Suppressor macrophage (primary cell): ENCODE results near the gene LRIG1.

Experiments used
- DNase-seq, 4 experiments: peaks; one replicate each; pipeline ENCODE4 v3.0.0-alpha.2; 2020 to 2022

Gene LRIG1

GRCh38 chr3:66400411-66401156 lies 100.2 kb downstream of the LRIG1 start:
- DNase-seq, result no peak

- DNase-seq, result no peak
Observed at GRCh38 chr3:66399529-66400232, 101.1 kb downstream of the LRIG1 start.

GRCh38 chr3:66398228-66399025 lies 102.4 kb downstream of the LRIG1 start:
- DNase-seq, result no peak

GRCh38 chr3:66397745-66398144 lies 103.1 kb downstream of the LRIG1 start:
- DNase-seq, result peak; percentile 14 to 61 (median 58)

- no peak for DNase-seq
Observed at GRCh38 chr3:66396888-66397287, 103.9 kb downstream of the LRIG1 start.

- DNase-seq, result no peak
Observed at GRCh38 chr3:66396161-66396760, 104.6 kb downstream of the LRIG1 start.

GRCh38 chr3:66395635-66396034 lies 105.2 kb downstream of the LRIG1 start:
- no peak for DNase-seq

- no peak for DNase-seq
Observed at GRCh38 chr3:66394753-66395249, 106.0 kb downstream of the LRIG1 start.

GRCh38 chr3:66394019-66394752 lies 106.6 kb downstream of the LRIG1 start:
- no peak for DNase-seq

GRCh38 chr3:66393333-66394005 lies 107.4 kb downstream of the LRIG1 start:
- no peak for DNase-seq

- DNase-seq, result no peak
Observed at GRCh38 chr3:66392966-66393332, 107.9 kb downstream of the LRIG1 start.

GRCh38 chr3:66392512-66392911 lies 108.3 kb downstream of the LRIG1 start:
- DNase-seq, result no peak

GRCh38 chr3:66390013-66390412 lies 110.8 kb downstream of the LRIG1 start:
- peak in 2 of 4 experiments; percentile 19 to 40 for DNase-seq

GRCh38 chr3:66386925-66387650 lies 113.7 kb downstream of the LRIG1 start:
- DNase-seq, result no peak

- no peak for DNase-seq
Observed at GRCh38 chr3:66386011-66386924, 114.6 kb downstream of the LRIG1 start.

GRCh38 chr3:66385066-66385465 lies 115.8 kb downstream of the LRIG1 start:
- DNase-seq, result no peak

- no peak for DNase-seq
Observed at GRCh38 chr3:66383998-66384745, 116.7 kb downstream of the LRIG1 start.

GRCh38 chr3:66383023-66383422 lies 117.8 kb downstream of the LRIG1 start:
- no peak for DNase-seq

GRCh38 chr3:66382142-66382541 lies 118.7 kb downstream of the LRIG1 start:
- no peak for DNase-seq
